NB4 (cell line): ENCODE measurements around the gene CNKSR3.

Experiments
- CTCF ChIP-seq: IDR thresholded peaks from one replicate; pipeline ENCODE4 v1.5.1; 2012; ENCODE audit warnings: low read depth, low read length
- MAX ChIP-seq: IDR thresholded peaks from 2 replicates; pipeline ENCODE4 v1.6.1; 2011; ENCODE audit warnings: low read depth, low read length
- POLR2A ChIP-seq: IDR thresholded peaks from 2 replicates; pipeline ENCODE4 v1.6.1; 2011; ENCODE audit warnings: mild to moderate bottlenecking; ENCODE audit not compliant: insufficient read length; ENCODE audit errors: extremely low read depth

- TF ChIP-seq CTCF (no peak), MAX (no peak), POLR2A (no peak)
Measured at GRCh38 chr6:154508573-154509375, 1.7 kb downstream of the CNKSR3 start.
